ENCODE data around the gene SEL1L3. TPM values are rescaled to one million over a fixed set of nuclear protein-coding genes. Genes with fewer than 3 reads are reported as not detected.

The SEL1L3 gene
- total and polyA plus RNA-seq, 9 of the 15 experiments (the other 6 are each of a cell fraction or from before 2014, with no cell fraction given) = 10.0 to 44.3 (median 21.6) TPM

DNA sequence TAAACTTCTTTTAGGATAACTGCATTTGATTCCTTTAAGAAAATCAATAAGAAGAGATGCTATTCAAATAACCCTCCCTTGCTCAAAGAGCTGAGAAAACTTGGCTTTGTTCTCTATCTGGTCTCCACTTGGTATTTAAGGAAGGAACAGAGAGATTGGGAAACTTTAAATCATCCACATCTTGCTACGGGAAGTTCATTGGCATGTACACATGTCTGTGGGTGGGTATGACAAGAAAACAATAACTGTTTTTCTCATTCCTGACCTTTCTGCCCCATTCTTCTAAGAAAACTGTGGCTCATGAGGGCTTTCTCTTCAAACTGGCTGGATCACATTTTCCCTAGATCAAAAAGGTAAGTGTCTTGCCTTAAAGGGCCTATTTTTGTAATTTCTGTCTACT lies 6.0 kb downstream of the SEL1L3 start:
- Histone ChIP-seq H3K9ac (ENCODE audit: insufficient read depth in 1 of 2, low read depth in 2 of 2, low read length in 2 of 2) (no peak overlapping the region), H2AFZ (ENCODE audit: low read depth, low read length) (no peak overlapping the region), H3K27ac (ENCODE audit: extremely low read depth, low read depth, low read length) (no peak overlapping the region), H3K4me2 (ENCODE audit: insufficient read depth, low read length) (no peak overlapping the region), H3K4me1 (replicated peaks in 1 of 2; ENCODE audit: control insufficient read depth in 2 of 2, insufficient read depth in 2 of 2, low read length in 2 of 2) (peaks cover 4 to 21% of the 10 kb centered on the region in 2 experiments; a peak in 3 of 5 replicates), H3K36me3 (ENCODE audit: control insufficient read depth, insufficient read depth, low read length) (no peaks in the 10 kb centered on the region; the same call in 2 of the 3 replicates), H3K9me1 (ENCODE audit: control insufficient read depth, insufficient read depth, low read length) (no peaks in the 10 kb centered on the region), H3K79me2 (ENCODE audit: control insufficient read depth, insufficient read depth, low read length) (peaks cover 58% of the 10 kb centered on the region), H3K9me3 (replicated peaks; ENCODE audit: control insufficient read depth, insufficient read depth, low read depth, low read length) (no peaks in the 10 kb centered on the region), H3K27me3 (ENCODE audit: control insufficient read depth in 2 of 2, insufficient read depth in 2 of 2, low read length in 2 of 2) (no peaks in the 10 kb centered on the region), H4K20me1 (replicated peaks; ENCODE audit: control insufficient read depth, insufficient read depth, low read length) (peaks cover 9% of the 10 kb centered on the region), H3K4me3 (no peak overlapping the region)
- no peak for FAIRE-seq
- ATAC-seq = no peak
- BruUV-seq (replicated peaks) = no TSS peak
- ChIA-PET POLR2A (interaction anchor here (0.8 kb wide), 1 partner anchor 1209 kb away, joined by 3 read pairs; no protein-coding TSS in a partner anchor), CTCF (ENCODE audit: low intra/inter-chr PET ratio) (no interaction called here)
- TF ChIP-seq, protein P1, sequence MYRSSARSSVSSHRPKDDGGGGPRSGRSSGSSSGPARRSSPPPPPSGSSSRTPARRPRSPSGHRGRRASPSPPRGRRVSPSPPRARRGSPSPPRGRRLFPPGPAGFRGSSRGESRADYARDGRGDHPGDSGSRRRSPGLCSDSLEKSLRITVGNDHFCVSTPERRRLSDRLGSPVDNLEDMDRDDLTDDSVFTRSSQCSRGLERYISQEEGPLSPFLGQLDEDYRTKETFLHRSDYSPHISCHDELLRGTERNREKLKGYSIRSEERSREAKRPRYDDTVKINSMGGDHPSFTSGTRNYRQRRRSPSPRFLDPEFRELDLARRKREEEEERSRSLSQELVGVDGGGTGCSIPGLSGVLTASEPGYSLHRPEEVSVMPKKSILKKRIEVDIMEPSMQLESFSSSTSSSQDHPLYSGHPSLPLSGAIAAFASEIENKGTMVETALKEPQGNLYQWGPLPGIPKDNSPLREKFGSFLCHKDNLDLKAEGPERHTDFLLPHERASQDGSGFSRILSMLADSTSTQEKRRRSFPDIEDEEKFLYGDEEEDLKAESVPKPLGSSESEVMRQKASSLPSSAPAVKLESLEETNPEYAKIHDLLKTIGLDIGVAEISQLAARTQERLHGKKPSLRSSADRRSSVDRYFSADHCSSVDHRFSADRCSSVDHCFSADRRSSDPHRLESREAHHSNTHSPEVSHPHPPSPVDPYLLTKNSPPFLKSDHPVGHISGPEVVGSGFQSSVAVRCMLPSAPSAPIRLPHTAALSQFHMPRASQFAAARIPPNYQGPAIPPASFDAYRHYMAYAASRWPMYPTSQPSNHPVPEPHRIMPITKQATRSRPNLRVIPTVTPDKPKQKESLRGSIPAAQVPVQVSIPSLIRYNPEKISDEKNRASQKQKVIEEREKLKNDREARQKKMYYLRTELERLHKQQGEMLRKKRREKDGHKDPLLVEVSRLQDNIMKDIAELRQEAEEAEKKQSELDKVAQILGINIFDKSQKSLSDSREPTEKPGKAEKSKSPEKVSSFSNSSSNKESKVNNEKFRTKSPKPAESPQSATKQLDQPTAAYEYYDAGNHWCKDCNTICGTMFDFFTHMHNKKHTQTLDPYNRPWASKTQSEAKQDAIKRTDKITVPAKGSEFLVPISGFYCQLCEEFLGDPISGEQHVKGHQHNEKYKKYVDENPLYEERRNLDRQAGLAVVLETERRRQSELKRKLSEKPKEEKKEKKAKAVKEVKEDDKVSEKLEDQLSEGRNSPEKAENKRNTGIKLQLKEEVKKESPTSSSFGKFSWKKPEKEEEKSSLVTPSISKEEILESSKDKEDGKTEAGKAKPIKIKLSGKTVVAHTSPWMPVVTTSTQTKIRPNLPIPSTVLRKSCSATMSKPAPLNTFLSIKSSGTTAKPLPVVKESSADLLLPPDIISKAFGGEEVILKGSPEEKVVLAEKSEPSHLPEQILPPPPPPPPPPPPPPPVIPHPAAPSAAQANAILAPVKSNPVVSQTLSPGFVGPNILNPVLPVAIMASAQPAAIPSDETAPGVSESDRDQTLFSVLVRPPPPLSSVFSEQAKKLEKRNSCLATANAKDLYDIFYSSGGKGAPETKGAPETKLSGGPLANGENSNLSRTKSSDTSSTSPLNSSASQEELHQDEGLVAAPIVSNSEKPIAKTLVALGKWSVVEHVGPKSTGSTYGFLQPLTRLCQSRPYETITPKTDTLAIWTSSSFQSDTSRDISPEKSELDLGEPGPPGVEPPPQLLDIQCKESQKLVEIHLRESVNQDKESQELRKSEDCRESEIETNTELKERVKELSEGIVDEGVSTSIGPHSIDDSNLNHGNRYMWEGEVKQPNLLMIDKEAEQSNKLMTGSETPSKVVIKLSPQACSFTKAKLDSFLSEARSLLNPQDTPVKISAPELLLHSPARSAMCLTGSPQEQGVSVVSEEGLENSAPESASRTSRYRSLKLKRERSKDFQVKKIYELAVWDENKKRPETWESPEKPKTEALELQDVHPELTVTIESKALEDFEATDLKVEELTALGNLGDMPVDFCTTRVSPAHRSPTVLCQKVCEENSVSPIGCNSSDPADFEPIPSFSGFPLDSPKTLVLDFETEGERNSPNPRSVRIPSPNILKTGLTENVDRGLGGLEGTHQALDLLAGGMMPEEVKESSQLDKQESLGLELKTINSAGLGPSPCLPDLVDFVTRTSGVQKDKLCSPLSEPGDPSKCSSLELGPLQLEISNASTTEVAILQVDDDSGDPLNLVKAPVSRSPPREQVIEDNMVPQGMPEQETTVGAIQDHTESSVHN (IDR thresholded peaks at IDR 0.05; ENCODE audit: borderline replicate concordance in 1 of 2, low read depth in 1 of 2) = no peak
- TF ChIP-seq POLR3A (IDR thresholded peaks at IDR 0.05; ENCODE audit: borderline replicate concordance, extremely low read depth, insufficient read depth, insufficient read length) = no peak
- TF ChIP-seq ARID2 (IDR thresholded peaks at IDR 0.05) = no peak
- WGBS (ENCODE audit: insufficient coverage, low coverage, missing lambda C conversion rate) = 58% methylated on average over 1 of the region's 1 CpG
- DNase-seq (ENCODE audit: extremely low read depth in 1 of 4, low spot score in 3 of 4) = no peak
- in situ Hi-C loops (cut with MboI) (no loop called here), intact Hi-C loops (cut with micrococcal nuclease) (no loop called here)
